NT2/D1 (cell line): ENCODE measurements around the gene PCDHA3.

Source experiments
- SUZ12 ChIP-seq: IDR thresholded peaks from 2 replicates; pipeline ENCODE4 v1.6.1; 2011; ENCODE audit not compliant: insufficient read length, insufficient read depth; ENCODE audit errors: extremely low read depth
- YY1 ChIP-seq: IDR thresholded peaks from 2 replicates; pipeline ENCODE4 v1.6.1; 2011; ENCODE audit not compliant: insufficient read length, insufficient read depth
- ZNF274 ChIP-seq: IDR thresholded peaks from 2 replicates; pipeline ENCODE4 v1.6.1; 2011; ENCODE audit warnings: mild to moderate bottlenecking, low read depth, low read length

DNA sequence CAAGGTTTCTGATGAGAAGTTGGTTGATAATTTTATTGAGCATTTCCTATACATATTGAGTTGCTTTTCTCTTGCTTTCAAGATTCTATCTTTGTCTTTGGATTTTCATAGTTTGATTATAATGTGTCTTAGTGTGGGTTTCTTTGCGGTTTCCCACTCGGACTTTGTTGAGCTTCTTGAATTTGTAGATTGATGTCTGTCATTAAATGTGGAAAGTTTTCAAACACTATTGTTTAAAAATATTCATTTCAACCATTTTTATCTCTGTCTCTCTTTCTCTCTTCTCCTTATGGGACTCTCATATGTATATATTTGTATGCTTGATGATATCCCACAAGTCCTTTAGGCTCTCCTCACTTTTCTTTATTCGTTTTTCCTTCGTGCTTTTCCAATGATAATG is 33.4 kb upstream of the PCDHA3 start:
- no peak for TF ChIP-seq ZNF274
- no peak for TF ChIP-seq YY1
- no peak for TF ChIP-seq SUZ12
